Measurements from ENCODE around the gene SRPRA.

Gene SRPRA

GRCh38 chr11:126303623-126304456 lies 35.1 kb upstream of the SRPRA start, which contains the start of gene DCPS (continued):
- TF ChIP-seq TSHZ1 (tag by site-specific recombination; IDR thresholded peaks at IDR 0.05; ENCODE audit: borderline replicate concordance), result no peak
- TF ChIP-seq KLF9 (tag by site-specific recombination; IDR thresholded peaks at IDR 0.05; ENCODE audit: low read depth), result peak; percentile 50
- peak; percentile 97 for TF ChIP-seq PRDM10 (tag by site-specific recombination; IDR thresholded peaks at IDR 0.05)
- no peak for TF ChIP-seq ZNF747 (tag by site-specific recombination; IDR thresholded peaks at IDR 0.05)
- no peak for TF ChIP-seq ZNF274 (IDR thresholded peaks at IDR 0.05; ENCODE audit: low read length)
- TF ChIP-seq ZNF274 (tag by site-specific recombination; IDR thresholded peaks at IDR 0.05; ENCODE audit: borderline replicate concordance), result no peak
- no peak for TF ChIP-seq ZNF785 (tag by site-specific recombination; IDR thresholded peaks at IDR 0.05)
- no peak for TF ChIP-seq ZNF350 (tag by site-specific recombination; IDR thresholded peaks at IDR 0.05)
- no peak for TF ChIP-seq BCL11B (tag by site-specific recombination; IDR thresholded peaks at IDR 0.05; ENCODE audit: low read depth)
- TF ChIP-seq FEZF1 (tag by site-specific recombination; IDR thresholded peaks at IDR 0.05), result peak; percentile 37; the same call in 1 of the 2 replicates
- no peak for TF ChIP-seq ZNF692 (tag by site-specific recombination; IDR thresholded peaks at IDR 0.05)
- no peak; the same call in 1 of the 2 replicates for TF ChIP-seq ZBTB48 (tag by site-specific recombination; IDR thresholded peaks at IDR 0.05)
- TF ChIP-seq ZNF24 (tag by site-specific recombination; IDR thresholded peaks at IDR 0.05), result 0 out of 2 replicates have a peak, but pooled peaks have one; percentile 26
- TF ChIP-seq TCF7L2 (IDR thresholded peaks at IDR 0.05; ENCODE audit: borderline replicate concordance, low read depth, low read length), result peak; percentile 83; the same call in 1 of the 2 replicates
- TF ChIP-seq ZNF266 (tag by site-specific recombination; IDR thresholded peaks at IDR 0.05; ENCODE audit: low read depth), result no peak
- no peak for TF ChIP-seq ZNF791 (tag by site-specific recombination; IDR thresholded peaks at IDR 0.05)
- TF ChIP-seq MZF1 (tag by site-specific recombination; IDR thresholded peaks at IDR 0.05; ENCODE audit: borderline replicate concordance), result 0 out of 2 replicates have a peak, but pooled peaks have one; percentile 25
- no peak for TF ChIP-seq ZNF132 (tag by site-specific recombination; IDR thresholded peaks at IDR 0.05; ENCODE audit: borderline replicate concordance)
- TF ChIP-seq BCL6B (tag by site-specific recombination; IDR thresholded peaks at IDR 0.05), result no peak
- no peak for TF ChIP-seq ZNF48 (tag by site-specific recombination; IDR thresholded peaks at IDR 0.05)
- no peak for TF ChIP-seq ZNF670 (tag by site-specific recombination; IDR thresholded peaks at IDR 0.05; ENCODE audit: low read depth)
- no peak for TF ChIP-seq ZNF184 (tag by site-specific recombination; IDR thresholded peaks at IDR 0.05)
- peak; percentile 63 for TF ChIP-seq ZNF76 (tag by site-specific recombination; IDR thresholded peaks at IDR 0.05; ENCODE audit: borderline replicate concordance, low read depth)
- TF ChIP-seq ZBTB20 (tag by site-specific recombination; IDR thresholded peaks at IDR 0.05), result peak; percentile 63; the same call in 1 of the 2 replicates
- TF ChIP-seq ZNF19 (tag by site-specific recombination; IDR thresholded peaks at IDR 0.05; ENCODE audit: low read depth), result no peak
- no peak for TF ChIP-seq ZNF140 (tag by site-specific recombination; IDR thresholded peaks at IDR 0.05)
- no peak for TF ChIP-seq ZNF426 (tag by site-specific recombination; IDR thresholded peaks at IDR 0.05)
- peak; percentile 78; the same call in 1 of the 2 replicates for TF ChIP-seq ZFP37 (tag by site-specific recombination; IDR thresholded peaks at IDR 0.05)
- peak; percentile 72 for TF ChIP-seq KLF1 (tag by site-specific recombination; IDR thresholded peaks at IDR 0.05)
- TF ChIP-seq ZNF777 (tag by site-specific recombination; IDR thresholded peaks at IDR 0.05; ENCODE audit: borderline replicate concordance), result no peak
- TF ChIP-seq ZNF837 (tag by site-specific recombination; IDR thresholded peaks at IDR 0.05), result no peak

Data from HEK293 (cell line).